Thyroid gland (tissue), 4 donors: Measurements from ENCODE around the gene IRAG1.

Experiments
- POLR2A ChIP-seq, 2 donors: fragments of 450-650 bp; IDR thresholded peaks; one replicate each; pipeline ENCODE4 v1.6.1; 2017; ENCODE audit warnings: antibody characterized with exemption in 2 of 2, mild to moderate bottlenecking in 2 of 2, moderate library complexity in 1 of 2
- TF ChIP-seq, protein P1 (sequence below), 6 experiments: fragments of 200-600 bp in 3 of 6; fragments of 450-650 bp in 3 of 6; sonication (generic) in 3 of 6; IDR thresholded peaks; one replicate each; pipeline ENCODE4 v1.5.1; 2016 to 2019; ENCODE audit warnings: antibody characterized with exemption in 6 of 6, mild to moderate bottlenecking in 2 of 6, inconsistent platforms in 1 of 6, moderate library complexity in 1 of 6

GRCh38 chr11:10716543-10717259 is 23.1 kb upstream of the IRAG1 start:
- TF ChIP-seq, protein P1, sequence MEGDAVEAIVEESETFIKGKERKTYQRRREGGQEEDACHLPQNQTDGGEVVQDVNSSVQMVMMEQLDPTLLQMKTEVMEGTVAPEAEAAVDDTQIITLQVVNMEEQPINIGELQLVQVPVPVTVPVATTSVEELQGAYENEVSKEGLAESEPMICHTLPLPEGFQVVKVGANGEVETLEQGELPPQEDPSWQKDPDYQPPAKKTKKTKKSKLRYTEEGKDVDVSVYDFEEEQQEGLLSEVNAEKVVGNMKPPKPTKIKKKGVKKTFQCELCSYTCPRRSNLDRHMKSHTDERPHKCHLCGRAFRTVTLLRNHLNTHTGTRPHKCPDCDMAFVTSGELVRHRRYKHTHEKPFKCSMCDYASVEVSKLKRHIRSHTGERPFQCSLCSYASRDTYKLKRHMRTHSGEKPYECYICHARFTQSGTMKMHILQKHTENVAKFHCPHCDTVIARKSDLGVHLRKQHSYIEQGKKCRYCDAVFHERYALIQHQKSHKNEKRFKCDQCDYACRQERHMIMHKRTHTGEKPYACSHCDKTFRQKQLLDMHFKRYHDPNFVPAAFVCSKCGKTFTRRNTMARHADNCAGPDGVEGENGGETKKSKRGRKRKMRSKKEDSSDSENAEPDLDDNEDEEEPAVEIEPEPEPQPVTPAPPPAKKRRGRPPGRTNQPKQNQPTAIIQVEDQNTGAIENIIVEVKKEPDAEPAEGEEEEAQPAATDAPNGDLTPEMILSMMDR (IDR thresholded peaks at IDR 0.05), result no peak
- no peak for TF ChIP-seq POLR2A (IDR thresholded peaks at IDR 0.05)
